ENCODE data around the gene ABAT.

- TF ChIP-seq TARDBP (IDR thresholded peaks at IDR 0.05) (no peak), NFRKB (IDR thresholded peaks at IDR 0.05) (no peak), BHLHE40 (IDR thresholded peaks at IDR 0.05; ENCODE audit: borderline replicate concordance) (no peak)
Observed at GRCh38 chr16:8627456-8627855, 47.0 kb upstream of the ABAT start.

Data from HEK293T (cell line).